ENCODE results near the gene SCARF1. TPM values are rescaled to one million over a fixed set of nuclear protein-coding genes. Genes with fewer than 3 reads are reported as not detected.

SCARF1 gene
- total RNA-seq, 2 experiments from 2014 or later: 2.7 to 3.2 TPM

GRCh38 chr17:1588821-1589585, 56.5 kb downstream of the SCARF1 start:
- CTCF ChIA-PET: interaction anchor here (1.2 to 1.8 kb wide), 3 partner anchors 15 to 41 kb away, joined by 4 to 8 read pairs (median 4); no protein-coding TSS in a partner anchor
- intact Hi-C loops (cut with micrococcal nuclease): no loop called here

GRCh38 chr17:1584167-1584566, 61.4 kb downstream of the SCARF1 start:
- H3K4me1 Mint-ChIP-seq (ENCODE audit: low read depth): no peaks in the 10 kb centered on the region
- H3K9me3 Mint-ChIP-seq: no peaks in the 10 kb centered on the region
- H3K36me3 Mint-ChIP-seq: no peaks in the 10 kb centered on the region
- intact Hi-C loops (cut with micrococcal nuclease): no loop called here
- ChIA-PET CTCF (no interaction called here), POLR2A (no interaction called here)
- H3K27me3 Mint-ChIP-seq: no peaks in the 10 kb centered on the region
- no peak overlapping the region for H3K27ac Mint-ChIP-seq
- H3K4me3 Mint-ChIP-seq: no peak overlapping the region
- no peak for DNase-seq

More at GRCh38 chr17:1588821-1589585, 56.5 kb downstream of the SCARF1 start:
- H3K9me3 Mint-ChIP-seq: no peaks in the 10 kb centered on the region
- no peak overlapping the region for H3K4me3 Mint-ChIP-seq
- no peak for DNase-seq
- H3K4me1 Mint-ChIP-seq (ENCODE audit: low read depth): peaks cover 8% of the 10 kb centered on the region
- H3K27me3 Mint-ChIP-seq: no peaks in the 10 kb centered on the region
- no peak overlapping the region for H3K27ac Mint-ChIP-seq
- H3K36me3 Mint-ChIP-seq: no peaks in the 10 kb centered on the region
- POLR2A ChIA-PET: no interaction called here

Other genes starting within 250 kb of the SCARF1 start
- 100 to 1,000 TPM; 505 to 509 TPM for gene YWHAE, start 245.5 kb downstream of the SCARF1 start, total RNA-seq
- gene CRK, start 189.5 kb downstream of the SCARF1 start, total RNA-seq: 10 to 100 TPM; 14.1 to 17.8 TPM
- gene MYO1C, start 153.0 kb downstream of the SCARF1 start, total RNA-seq: 10 to 100 TPM; 42.8 to 46.7 TPM
- 10 to 100 TPM; 21.2 to 24.0 TPM for gene INPP5K, start 129.1 kb downstream of the SCARF1 start, total RNA-seq
- 10 to 100 TPM; 42.6 to 43.3 TPM for gene PITPNA, start 82.9 kb downstream of the SCARF1 start, total RNA-seq
- gene SLC43A2, start 16.9 kb downstream of the SCARF1 start, total RNA-seq: 1 to 10 TPM; 2.0 to 2.2 TPM
- gene RILP, start 4.1 kb upstream of the SCARF1 start, total RNA-seq: 1 to 10 TPM; 5.8 to 6.2 TPM
- gene PRPF8, start 39.1 kb upstream of the SCARF1 start, total RNA-seq: 100 to 1,000 TPM; 370 to 378 TPM
- gene TLCD2, start 64.6 kb upstream of the SCARF1 start, total RNA-seq: under 1 TPM; 0.85 to 0.86 TPM
- gene WDR81, start 79.0 kb upstream of the SCARF1 start, total RNA-seq: 1 to 10 TPM; 6.3 to 7.3 TPM
- gene SERPINF2, start 97.1 kb upstream of the SCARF1 start, total RNA-seq: not detected
- under 1 TPM in 1 of 2 experiments, not detected in 1; 0.29 TPM for gene SERPINF1, start 116.3 kb upstream of the SCARF1 start, total RNA-seq
- gene SMYD4, start 184.2 kb upstream of the SCARF1 start, total RNA-seq: 10 to 100 TPM; 14.5 to 15.8 TPM
- gene RPA1, start 184.3 kb upstream of the SCARF1 start, total RNA-seq: 100 to 1,000 TPM; 159 to 168 TPM

Measured in activated CD4-positive, alpha-beta memory T cell treated with anti-CD3 and anti-CD28 coated beads for 36 hours (primary cell).